ENCODE data around the gene SLC7A14.
"Not testable (repeated sequence)": the region's sequence is repeated elsewhere in the genome, so short reads cannot be mapped to it uniquely, and the experiment has no call there.

The SLC7A14 gene

GRCh38 chr3:170594528-170594927, 8.7 kb upstream of the SLC7A14 start:
- no peak for DNase-seq (ENCODE audit: low read depth in 3 of 3)

DNA sequence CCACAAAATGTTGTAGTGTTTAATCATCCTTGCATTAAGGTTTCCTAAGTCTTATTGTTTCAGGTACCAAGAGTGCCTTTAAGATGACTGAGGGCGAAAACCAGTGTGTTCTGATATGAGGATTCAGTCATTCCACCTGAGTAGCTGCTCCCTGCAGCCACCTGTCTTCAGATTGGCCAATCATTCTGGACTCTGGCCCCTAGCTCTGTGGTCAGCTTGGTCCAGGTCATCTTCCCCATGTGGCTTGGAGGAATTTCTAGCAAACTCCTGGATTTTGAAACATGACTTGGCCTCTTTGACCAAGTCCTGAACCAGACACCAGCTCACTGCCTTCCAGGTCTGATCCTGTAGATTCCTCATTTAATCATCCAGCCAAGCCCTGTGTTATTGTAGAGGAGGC, 7.8 kb upstream of the SLC7A14 start:
- no peak for DNase-seq (ENCODE audit: low read depth in 3 of 3)

- DNase-seq (ENCODE audit: low read depth in 3 of 3) = no peak
Observed at GRCh38 chr3:170589113-170589512, 3.2 kb upstream of the SLC7A14 start.

DNA sequence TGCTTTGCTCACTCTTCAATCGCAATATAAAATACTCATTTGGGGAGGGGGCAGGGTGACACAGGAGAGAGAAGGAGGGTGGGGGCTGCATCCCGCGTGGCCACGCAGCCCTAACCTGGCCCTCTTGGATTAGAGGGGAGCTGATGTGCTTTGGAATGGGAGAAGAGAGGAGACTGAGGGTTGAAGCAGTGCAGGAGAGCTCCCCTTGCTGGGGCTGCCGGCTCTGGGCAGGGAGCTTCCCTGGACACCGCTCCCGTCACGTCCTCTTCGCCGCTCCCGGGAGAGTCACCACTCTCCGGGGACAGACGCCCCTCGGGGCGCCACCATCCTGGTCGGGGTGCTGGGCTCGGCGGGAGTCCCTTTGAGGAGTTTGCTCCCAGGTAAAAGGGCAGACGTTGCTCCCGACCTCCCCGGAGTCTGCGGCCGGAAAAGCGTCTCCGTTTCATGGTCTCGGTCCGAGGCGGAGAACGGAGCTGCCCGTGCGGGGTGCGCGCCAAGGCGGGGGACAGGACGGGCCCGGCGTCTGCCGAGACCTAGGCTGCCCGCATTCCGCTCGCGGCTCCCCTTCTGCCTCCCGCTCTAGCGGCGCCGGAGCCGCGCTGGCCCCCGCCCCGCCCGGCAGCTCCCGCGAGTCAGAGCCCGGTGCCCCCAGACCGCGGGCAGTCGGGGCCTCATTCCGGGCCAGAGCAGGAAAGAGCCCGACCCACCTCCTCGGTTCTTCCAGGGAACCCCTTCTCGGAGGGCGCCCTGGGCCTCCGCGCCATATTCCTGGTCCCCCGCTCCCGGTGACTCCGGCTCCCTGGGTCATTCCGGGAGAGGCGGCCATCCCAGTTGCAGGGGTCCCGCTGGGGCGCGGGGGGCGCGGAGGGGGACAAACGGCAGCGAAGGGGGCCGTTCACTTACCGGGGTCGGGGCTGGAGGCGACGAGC, 603 bp downstream of the SLC7A14 start:
- DNase-seq (ENCODE audit: low read depth in 3 of 3) = no peak

GRCh38 chr3:170584585-170585007, 1.3 kb downstream of the SLC7A14 start:
- peak in 1 of 3 experiments; percentile 7 for DNase-seq (ENCODE audit: low read depth in 3 of 3)

GRCh38 chr3:170579646-170580045, 6.2 kb downstream of the SLC7A14 start:
- DNase-seq (ENCODE audit: low read depth in 3 of 3) = no peak

DNA sequence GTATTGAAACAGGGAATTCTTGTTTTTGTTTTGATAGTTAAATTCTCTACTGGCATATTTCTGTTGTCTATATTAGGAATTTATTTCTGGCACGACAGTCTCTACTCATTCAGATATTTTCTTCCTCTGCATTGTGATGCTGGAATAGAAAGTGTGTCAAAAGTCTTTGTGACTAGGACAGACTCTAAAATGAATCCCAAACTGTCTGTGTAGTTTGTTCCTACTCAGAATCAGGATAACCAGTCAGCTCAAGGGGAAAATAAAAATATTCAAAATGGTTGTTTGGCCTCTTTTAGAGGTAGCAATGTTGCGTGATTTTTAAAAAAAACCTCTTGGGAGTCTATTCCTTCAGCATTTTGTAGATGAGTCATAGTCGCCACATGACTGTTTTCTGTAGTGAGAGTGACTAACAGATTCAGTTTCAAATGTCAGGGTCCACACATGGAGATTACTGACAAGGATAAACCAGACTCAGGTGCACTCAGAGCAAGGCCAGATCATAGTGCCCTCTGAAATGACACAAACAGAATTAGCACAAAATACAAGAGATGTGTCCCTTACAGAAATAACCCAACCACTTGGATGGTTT, 13.1 kb downstream of the SLC7A14 start:
- no peak for DNase-seq (ENCODE audit: low read depth in 3 of 3)

- not testable (repeated sequence) for DNase-seq (ENCODE audit: low read depth in 3 of 3)
Observed at GRCh38 chr3:170567598-170567997, 18.3 kb downstream of the SLC7A14 start.

DNA sequence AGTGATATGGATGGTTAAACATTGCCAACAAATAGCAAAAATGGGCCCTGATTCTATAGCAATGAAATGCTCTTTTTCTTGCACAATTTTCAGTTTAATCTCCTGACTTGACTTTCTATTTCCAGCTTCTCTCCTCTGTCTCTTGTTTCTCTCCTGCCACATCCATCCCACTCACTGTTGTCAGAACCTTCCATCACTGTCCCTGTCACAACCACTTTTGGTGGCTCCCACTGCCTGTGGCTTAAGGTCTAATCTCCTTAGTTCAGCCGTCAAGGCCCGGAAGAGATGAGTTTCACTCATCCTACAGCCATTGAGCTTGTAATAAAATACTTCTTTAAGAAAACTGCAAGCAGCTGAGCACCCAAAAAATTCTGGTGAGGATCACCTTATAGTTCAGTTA, 19.5 kb downstream of the SLC7A14 start:
- DNase-seq (ENCODE audit: low read depth in 3 of 3) = no peak

- no peak for DNase-seq (ENCODE audit: low read depth in 3 of 3)
Observed at GRCh38 chr3:170565495-170565894, 20.4 kb downstream of the SLC7A14 start.

DNA sequence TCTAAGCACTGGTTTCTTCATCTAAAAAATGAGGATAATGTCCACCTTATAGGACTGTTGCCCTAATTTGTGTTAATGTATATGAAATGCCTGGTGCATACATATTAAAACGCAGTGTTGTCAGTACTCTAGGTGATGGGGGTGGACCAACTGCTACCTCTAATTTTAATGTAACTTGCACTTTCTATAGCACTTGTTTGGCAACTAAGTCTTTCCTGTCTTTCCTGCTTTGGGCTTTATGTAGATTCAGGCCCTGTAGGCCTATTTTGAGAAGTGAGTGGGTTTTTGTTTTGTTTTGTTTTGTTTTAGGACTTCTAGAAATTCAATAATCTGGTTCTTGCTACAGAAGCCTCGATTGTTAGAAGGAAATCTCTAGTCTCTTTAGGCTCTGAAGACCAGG, 21.2 kb downstream of the SLC7A14 start:
- no peak for DNase-seq (ENCODE audit: low read depth in 3 of 3)

- DNase-seq (ENCODE audit: low read depth in 3 of 3) = no peak
Observed at GRCh38 chr3:170563712-170564423, 22.0 kb downstream of the SLC7A14 start.

DNA sequence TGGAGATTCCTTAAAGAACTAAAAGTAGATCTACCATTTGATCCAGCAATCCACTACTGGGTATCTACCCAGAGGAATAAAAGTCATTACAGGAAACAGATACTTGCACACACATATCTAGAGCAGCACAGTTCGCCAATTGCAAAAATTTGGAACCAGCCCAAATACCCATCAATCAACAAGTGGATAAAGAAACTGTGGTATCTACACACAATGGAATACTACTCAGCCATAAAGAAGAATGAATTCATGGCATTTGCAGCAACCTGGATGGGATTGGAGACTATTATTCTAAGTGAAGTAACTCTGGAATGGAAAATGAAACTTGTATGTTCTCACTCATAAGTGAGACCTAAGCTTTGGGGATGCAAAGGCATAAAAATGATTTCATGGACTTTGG, 23.8 kb downstream of the SLC7A14 start:
- DNase-seq (ENCODE audit: low read depth in 3 of 3) = no peak

DNA sequence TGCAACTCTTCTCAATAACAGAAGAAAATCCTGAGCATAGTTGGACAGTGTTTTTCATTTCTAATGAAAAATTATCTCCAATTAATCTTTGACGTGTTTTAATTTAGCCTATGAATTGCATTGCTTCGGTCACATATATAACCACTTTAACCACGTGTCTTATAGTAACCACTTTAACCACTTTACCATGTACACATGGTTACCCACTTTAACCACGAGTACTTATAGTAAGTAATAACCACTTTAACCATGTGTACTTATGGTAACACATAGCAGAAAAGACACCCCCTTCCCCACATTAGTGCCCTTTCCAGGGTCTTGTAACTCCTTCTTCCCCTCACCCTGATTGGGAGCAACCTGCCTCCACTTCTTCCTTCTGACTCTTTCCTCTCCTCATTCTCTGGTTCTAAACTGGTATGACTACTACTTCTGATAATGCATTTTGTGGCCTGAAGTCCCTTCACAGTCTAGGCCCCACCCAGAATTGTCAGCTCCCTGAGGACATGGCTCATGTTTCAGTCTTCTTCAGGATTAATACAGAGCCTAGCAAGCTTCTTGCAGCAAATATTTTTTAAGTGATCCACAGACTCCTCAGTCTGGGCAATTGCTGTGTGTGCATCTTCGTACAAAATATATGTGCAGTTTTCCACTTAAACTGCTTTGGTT, 25.0 kb downstream of the SLC7A14 start:
- no peak for DNase-seq (ENCODE audit: low read depth in 3 of 3)

DNA sequence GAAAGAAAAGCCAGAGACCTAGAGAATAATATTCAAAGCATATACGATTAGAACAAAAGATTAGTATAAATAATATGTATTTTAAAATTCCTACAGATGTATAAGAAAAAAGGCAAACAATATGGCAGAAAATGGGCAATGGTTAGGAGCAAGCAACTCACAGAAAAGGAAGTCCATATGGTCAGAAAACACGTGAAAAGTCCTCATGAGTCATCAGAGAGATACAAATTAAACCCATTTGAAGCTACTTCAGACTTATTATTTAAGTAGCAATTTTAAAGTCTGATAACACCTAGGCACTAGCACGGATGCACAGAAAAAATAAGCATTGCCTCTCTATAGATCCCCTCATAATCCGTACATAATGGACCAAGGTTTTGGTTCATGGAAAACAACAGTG, 25.6 kb downstream of the SLC7A14 start:
- no peak for DNase-seq (ENCODE audit: low read depth in 3 of 3)

- DNase-seq (ENCODE audit: low read depth in 3 of 3) = no peak
Observed at GRCh38 chr3:170558427-170558826, 27.4 kb downstream of the SLC7A14 start.

GRCh38 chr3:170555329-170555728, 30.5 kb downstream of the SLC7A14 start:
- DNase-seq (ENCODE audit: low read depth in 3 of 3) = no peak

- no peak for DNase-seq (ENCODE audit: low read depth in 3 of 3)
Observed at GRCh38 chr3:170553788-170554757, 31.8 kb downstream of the SLC7A14 start.

DNA sequence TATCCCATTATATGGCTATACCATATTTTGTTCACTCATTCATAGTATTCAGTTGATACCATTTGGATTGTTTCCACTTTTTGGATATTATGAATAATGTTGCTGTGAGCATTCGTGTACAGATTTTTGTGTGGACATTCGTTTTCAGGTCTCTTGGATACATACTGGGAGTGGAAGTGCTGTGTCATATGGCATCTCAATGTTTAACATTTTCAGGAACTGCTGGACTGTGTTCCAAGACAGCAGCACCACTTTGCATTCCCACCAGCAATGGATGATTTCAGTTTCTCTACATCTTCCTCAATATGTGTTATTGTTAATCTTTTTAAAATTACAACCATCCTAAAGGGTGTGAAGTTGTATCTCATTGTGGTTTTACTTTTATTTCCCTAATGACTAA, 34.6 kb downstream of the SLC7A14 start:
- no peak for DNase-seq (ENCODE audit: low read depth in 3 of 3)

GRCh38 chr3:170542704-170543103, 43.2 kb downstream of the SLC7A14 start:
- no peak for DNase-seq (ENCODE audit: low read depth in 3 of 3)

GRCh38 chr3:170539897-170540296, 46.0 kb downstream of the SLC7A14 start:
- DNase-seq (ENCODE audit: low read depth in 3 of 3) = no peak

All from stimulated activated CD4-positive, alpha-beta T cell treated with anti-CD3 and anti-CD28 coated beads, TNF-alpha, amount 100 ng/mL, for 4 hours (primary cell).